ENCODE data around the gene COL10A1. TPM values are rescaled to one million over a fixed set of nuclear protein-coding genes. Genes with fewer than 3 reads are reported as not detected.

Gene COL10A1
- total and polyA plus RNA-seq, 7 experiments from 2014 or later: 0.07 to 0.33 TPM; not detected in 5

- H3K4me3 ChIP-seq (ENCODE audit: low read length): no peak overlapping the region
- intact Hi-C loops (cut with micrococcal nuclease): no loop called here
- peaks cover 0 to 20% (median 12%) of the 10 kb centered on the region in 7 donors for H3K4me1 Mint-ChIP-seq
- ChIA-PET CTCF (no interaction called here), POLR2A (no interaction called here)
- no peaks in the 10 kb centered on the region for H3K36me3 ChIP-seq (ENCODE audit: control insufficient read depth in 2 of 3, insufficient read depth in 3 of 3, low read length in 3 of 3)
- no peak overlapping the region for H3K27ac Mint-ChIP-seq
- no peak for DNase-seq
- peaks cover 5 to 32% (median 19%) of the 10 kb centered on the region in 5 donors for H3K36me3 Mint-ChIP-seq
- peaks cover 0 to 5% (median 0%) of the 10 kb centered on the region in 11 donors for H3K9me3 Mint-ChIP-seq
- H3K4me1 ChIP-seq (ENCODE audit: control insufficient read depth in 2 of 2, insufficient read depth in 2 of 2, low read length in 2 of 2): no peaks in the 10 kb centered on the region
- ATAC-seq: no peak
- no peaks in the 10 kb centered on the region for H3K9me3 ChIP-seq (ENCODE audit: control insufficient read depth in 2 of 3, low read length in 3 of 3)
- H3K27ac ChIP-seq (ENCODE audit: low read depth, low read length): no peak overlapping the region
- no peaks in the 10 kb centered on the region for H3K27me3 Mint-ChIP-seq
- no peak overlapping the region for H3K4me3 Mint-ChIP-seq
- H3K27me3 ChIP-seq (ENCODE audit: control insufficient read depth in 2 of 2, insufficient read depth in 2 of 2, low read length in 2 of 2): no peaks in the 10 kb centered on the region
These were observed 29.0 kb upstream of the COL10A1 start for GRCh38 chr6:116154887-116155286.

DNA sequence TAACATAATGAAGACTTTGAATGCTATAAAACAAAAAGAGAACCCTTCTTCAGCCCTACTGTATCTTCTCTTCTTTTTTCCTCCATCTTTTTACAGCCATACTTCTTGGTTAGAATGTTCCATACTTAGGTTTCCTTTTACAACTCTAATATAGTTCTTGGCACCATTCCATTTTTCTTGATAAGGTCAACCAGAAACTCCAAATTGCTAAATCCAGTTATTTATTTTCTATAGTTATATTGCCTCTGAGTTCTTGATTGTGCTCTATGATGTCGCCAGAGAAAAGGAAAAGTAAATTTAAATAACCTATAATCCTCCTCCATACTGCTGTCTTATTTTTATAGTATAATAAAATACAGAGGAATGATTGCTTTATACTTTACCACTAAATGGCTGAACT, 26.7 kb upstream of the COL10A1 start:
- no peak overlapping the region for H3K27ac Mint-ChIP-seq
- no peak overlapping the region for H3K4me3 Mint-ChIP-seq
- Histone ChIP-seq H3K36me3 (ENCODE audit: control insufficient read depth in 2 of 3, insufficient read depth in 3 of 3, low read length in 3 of 3) (no peaks in the 10 kb centered on the region), H3K9me3 (ENCODE audit: control insufficient read depth in 2 of 3, low read length in 3 of 3) (no peaks in the 10 kb centered on the region), H3K27ac (ENCODE audit: low read depth, low read length) (no peak overlapping the region), H3K4me3 (ENCODE audit: low read length) (no peak overlapping the region), H3K27me3 (ENCODE audit: control insufficient read depth in 2 of 2, insufficient read depth in 2 of 2, low read length in 2 of 2) (no peaks in the 10 kb centered on the region), H3K4me1 (ENCODE audit: control insufficient read depth in 2 of 2, insufficient read depth in 2 of 2, low read length in 2 of 2) (no peaks in the 10 kb centered on the region)
- H3K4me1 Mint-ChIP-seq: peaks cover 0 to 17% (median 12%) of the 10 kb centered on the region in 7 donors
- intact Hi-C loops (cut with micrococcal nuclease): no loop called here
- H3K36me3 Mint-ChIP-seq: peaks cover 0 to 22% (median 6%) of the 10 kb centered on the region in 5 donors
- H3K27me3 Mint-ChIP-seq: no peaks in the 10 kb centered on the region
- ChIA-PET POLR2A (no interaction called here), CTCF (no interaction called here)
- no peak for DNase-seq
- H3K9me3 Mint-ChIP-seq: no peaks in the 10 kb centered on the region
- no peak for ATAC-seq

DNA sequence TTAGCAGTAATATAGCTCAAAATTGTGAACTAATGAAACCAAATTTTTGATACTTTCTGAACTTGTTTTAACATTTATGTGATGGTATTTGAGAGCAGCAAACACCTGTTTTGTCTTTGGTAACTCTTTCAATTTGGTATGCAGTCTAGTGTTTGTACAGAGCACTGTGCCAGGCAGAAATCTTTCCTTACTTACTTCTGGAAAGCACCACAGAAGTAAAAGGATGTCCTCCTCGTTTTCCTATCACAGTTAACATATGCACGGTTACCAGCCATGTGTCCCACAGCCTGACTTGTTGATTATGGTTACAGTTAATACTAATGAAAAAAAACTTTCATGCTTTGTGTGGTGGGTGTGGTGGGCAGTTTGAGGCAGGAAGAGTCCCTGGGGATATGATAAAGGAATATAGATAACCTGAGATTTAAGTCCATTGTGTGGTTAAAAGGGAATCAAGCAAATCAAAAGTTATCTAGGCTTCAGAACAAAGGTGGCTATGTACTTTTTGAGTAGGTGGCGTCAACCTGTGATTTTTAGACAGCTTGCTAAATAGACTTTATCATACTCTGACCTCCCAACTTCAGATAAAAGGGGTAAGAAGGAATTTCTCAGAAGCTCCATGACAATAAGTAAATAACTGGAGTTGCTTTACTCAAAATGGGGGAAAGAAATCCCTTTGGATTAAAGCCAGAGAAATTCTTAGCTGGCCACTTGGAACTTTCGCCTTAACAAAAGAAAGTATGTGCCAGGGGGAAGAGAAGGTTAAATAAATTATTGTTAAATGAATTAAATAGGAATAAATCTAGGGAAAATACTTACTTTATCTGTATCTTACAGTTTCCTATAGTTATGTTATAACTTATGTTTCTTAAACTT, 20.1 kb upstream of the COL10A1 start:
- CTCF ChIA-PET: no interaction called here
- ATAC-seq: no peak
- intact Hi-C loops (cut with micrococcal nuclease): no loop called here

GRCh38 chr6:116144605-116145004, 18.7 kb upstream of the COL10A1 start:
- no peaks in the 10 kb centered on the region for H3K4me1 ChIP-seq (ENCODE audit: control insufficient read depth in 2 of 2, insufficient read depth in 2 of 2, low read length in 2 of 2)
- H3K27me3 ChIP-seq (ENCODE audit: control insufficient read depth in 2 of 2, insufficient read depth in 2 of 2, low read length in 2 of 2): no peaks in the 10 kb centered on the region
- no peak overlapping the region for H3K4me3 Mint-ChIP-seq
- no peak for DNase-seq
- no peak overlapping the region for H3K27ac ChIP-seq (ENCODE audit: low read depth, low read length)
- intact Hi-C loops (cut with micrococcal nuclease): no loop called here
- ChIA-PET POLR2A (interaction anchor here (0.6 kb wide), 1 partner anchor 348 kb away, joined by 3 read pairs; no protein-coding TSS in a partner anchor), CTCF (no interaction called here)
- H3K9me3 Mint-ChIP-seq: no peaks in the 10 kb centered on the region
- H3K36me3 Mint-ChIP-seq: peaks cover 0 to 30% (median 5%) of the 10 kb centered on the region in 5 donors
- H3K36me3 ChIP-seq (ENCODE audit: control insufficient read depth in 2 of 3, insufficient read depth in 3 of 3, low read length in 3 of 3): no peaks in the 10 kb centered on the region
- H3K9me3 ChIP-seq (ENCODE audit: control insufficient read depth in 2 of 3, low read length in 3 of 3): no peaks in the 10 kb centered on the region
- no peak for ATAC-seq
- no peak overlapping the region for H3K4me3 ChIP-seq (ENCODE audit: low read length)
- H3K4me1 Mint-ChIP-seq: peaks cover 0 to 5% (median 0%) of the 10 kb centered on the region in 7 donors
- H3K27me3 Mint-ChIP-seq: no peaks in the 10 kb centered on the region
- no peak overlapping the region for H3K27ac Mint-ChIP-seq

More for the DNA sequence above, 20.1 kb upstream of the COL10A1 start:
- POLR2A ChIA-PET: no interaction called here
- no peak overlapping the region for H3K27ac ChIP-seq (ENCODE audit: low read depth, low read length)
- Mint-ChIP-seq H3K4me3 (no peak overlapping the region), H3K27ac (no peak overlapping the region), H3K4me1 (peaks cover 0 to 5% (median 0%) of the 10 kb centered on the region in 7 donors), H3K9me3 (no peaks in the 10 kb centered on the region), H3K36me3 (peaks cover 0 to 22% (median 5%) of the 10 kb centered on the region in 5 donors), H3K27me3 (no peaks in the 10 kb centered on the region)
- no peaks in the 10 kb centered on the region for H3K9me3 ChIP-seq (ENCODE audit: control insufficient read depth in 2 of 3, low read length in 3 of 3)
- no peak for DNase-seq
- no peaks in the 10 kb centered on the region for H3K27me3 ChIP-seq (ENCODE audit: control insufficient read depth in 2 of 2, insufficient read depth in 2 of 2, low read length in 2 of 2)
- H3K4me3 ChIP-seq (ENCODE audit: low read length): no peak overlapping the region
- no peaks in the 10 kb centered on the region for H3K36me3 ChIP-seq (ENCODE audit: control insufficient read depth in 2 of 3, insufficient read depth in 3 of 3, low read length in 3 of 3)
- no peaks in the 10 kb centered on the region for H3K4me1 ChIP-seq (ENCODE audit: control insufficient read depth in 2 of 2, insufficient read depth in 2 of 2, low read length in 2 of 2)

GRCh38 chr6:116139917-116140316, 14.0 kb upstream of the COL10A1 start:
- no peak overlapping the region for H3K27ac Mint-ChIP-seq
- POLR2A ChIA-PET: no interaction called here
- no peak overlapping the region for H3K4me3 ChIP-seq (ENCODE audit: low read length)
- H3K27me3 Mint-ChIP-seq: no peaks in the 10 kb centered on the region
- H3K27ac ChIP-seq (ENCODE audit: low read depth, low read length): no peak overlapping the region
- H3K4me1 Mint-ChIP-seq: peaks cover 0 to 10% (median 0%) of the 10 kb centered on the region in 7 donors
- no peak for DNase-seq
- no peak overlapping the region for H3K4me3 Mint-ChIP-seq
- no peaks in the 10 kb centered on the region for H3K36me3 ChIP-seq (ENCODE audit: control insufficient read depth in 2 of 3, insufficient read depth in 3 of 3, low read length in 3 of 3)
- H3K27me3 ChIP-seq (ENCODE audit: control insufficient read depth in 2 of 2, insufficient read depth in 2 of 2, low read length in 2 of 2): no peaks in the 10 kb centered on the region
- H3K9me3 ChIP-seq (ENCODE audit: control insufficient read depth in 2 of 3, low read length in 3 of 3): no peaks in the 10 kb centered on the region
- no peaks in the 10 kb centered on the region for H3K4me1 ChIP-seq (ENCODE audit: control insufficient read depth in 2 of 2, insufficient read depth in 2 of 2, low read length in 2 of 2)
- CTCF ChIA-PET: no interaction called here
- H3K36me3 Mint-ChIP-seq: peaks cover 0 to 47% (median 13%) of the 10 kb centered on the region in 5 donors
- H3K9me3 Mint-ChIP-seq: no peaks in the 10 kb centered on the region
- intact Hi-C loops (cut with micrococcal nuclease): no loop called here
- ATAC-seq: no peak

DNA sequence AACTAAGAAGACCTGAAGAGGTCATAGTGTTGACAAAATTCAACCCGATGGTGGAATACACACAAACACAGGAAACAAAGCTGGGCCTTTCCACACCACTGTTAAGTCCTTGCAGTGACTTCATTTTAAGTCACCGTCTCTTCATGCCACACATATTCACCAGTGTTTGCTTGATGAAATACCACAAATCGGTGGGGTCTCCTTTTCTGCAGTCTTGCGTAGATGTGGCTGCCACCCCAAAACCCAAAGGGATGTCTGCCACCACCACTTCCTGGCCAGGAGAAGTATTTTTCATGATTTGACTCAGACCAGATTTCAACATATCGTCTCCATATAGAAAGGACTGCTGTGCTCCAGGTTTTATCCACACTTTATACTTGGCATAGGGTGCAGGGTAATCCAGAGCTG, 11.0 kb upstream of the COL10A1 start:
- peak overlapping the region in 1 of 9 donors; percentile 46 for H3K27ac Mint-ChIP-seq
- no peaks in the 10 kb centered on the region for H3K36me3 ChIP-seq (ENCODE audit: control insufficient read depth in 2 of 3, insufficient read depth in 3 of 3, low read length in 3 of 3)
- ATAC-seq (peak; percentile 65), DNase-seq (no peak)
- POLR2A ChIA-PET: interaction anchor here (0.6 kb wide), 1 partner anchor 544 kb away, joined by 6 read pairs; the partner anchor contains the start of gene KPNA5
- CTCF ChIA-PET: no interaction called here
- no peaks in the 10 kb centered on the region for H3K9me3 Mint-ChIP-seq
- H3K4me3 ChIP-seq (ENCODE audit: low read length): no peak overlapping the region
- H3K4me1 Mint-ChIP-seq: peaks cover 0 to 6% (median 0%) of the 10 kb centered on the region in 7 donors
- H3K36me3 Mint-ChIP-seq: peaks cover 0 to 57% (median 24%) of the 10 kb centered on the region in 5 donors
- H3K27me3 ChIP-seq (ENCODE audit: control insufficient read depth in 2 of 2, insufficient read depth in 2 of 2, low read length in 2 of 2): no peaks in the 10 kb centered on the region
- H3K4me3 Mint-ChIP-seq: no peak overlapping the region
- H3K27ac ChIP-seq (ENCODE audit: low read depth, low read length): no peak overlapping the region
- H3K9me3 ChIP-seq (ENCODE audit: control insufficient read depth in 2 of 3, low read length in 3 of 3): no peaks in the 10 kb centered on the region
- no peaks in the 10 kb centered on the region for H3K4me1 ChIP-seq (ENCODE audit: control insufficient read depth in 2 of 2, insufficient read depth in 2 of 2, low read length in 2 of 2)
- no peaks in the 10 kb centered on the region for H3K27me3 Mint-ChIP-seq
- intact Hi-C loops (cut with micrococcal nuclease): no loop called here

- H3K9me3 Mint-ChIP-seq: peaks cover 0 to 2% (median 0%) of the 10 kb centered on the region in 11 donors
- H3K4me3 Mint-ChIP-seq: no peak overlapping the region
- Histone ChIP-seq H3K27ac (ENCODE audit: low read depth, low read length) (no peak overlapping the region), H3K27me3 (ENCODE audit: control insufficient read depth in 2 of 2, insufficient read depth in 2 of 2, low read length in 2 of 2) (no peaks in the 10 kb centered on the region), H3K36me3 (ENCODE audit: control insufficient read depth in 2 of 3, insufficient read depth in 3 of 3, low read length in 3 of 3) (no peaks in the 10 kb centered on the region), H3K4me1 (ENCODE audit: control insufficient read depth in 2 of 2, insufficient read depth in 2 of 2, low read length in 2 of 2) (no peaks in the 10 kb centered on the region), H3K9me3 (ENCODE audit: control insufficient read depth in 2 of 3, low read length in 3 of 3) (no peaks in the 10 kb centered on the region), H3K4me3 (ENCODE audit: low read length) (no peak overlapping the region)
- intact Hi-C loops (cut with micrococcal nuclease): no loop called here
- CTCF ChIA-PET: no interaction called here
- H3K4me1 Mint-ChIP-seq: peaks cover 0 to 6% (median 0%) of the 10 kb centered on the region in 7 donors
- H3K36me3 Mint-ChIP-seq: peaks cover 0 to 60% (median 30%) of the 10 kb centered on the region in 5 donors
- ATAC-seq: no peak
- no peak overlapping the region for H3K27ac Mint-ChIP-seq
- H3K27me3 Mint-ChIP-seq: no peaks in the 10 kb centered on the region
- no peak for DNase-seq
- POLR2A ChIA-PET: no interaction called here
These were observed 10.4 kb upstream of the COL10A1 start for GRCh38 chr6:116136373-116136772.

Measured in naive thymus-derived CD4-positive, alpha-beta T cell (primary cell).